Epithelial cell of proximal tubule (primary cell): ENCODE measurements around the gene TERC. TPM values are rescaled to one million over a fixed set of nuclear protein-coding genes. Genes with fewer than 3 reads are reported as not detected.
"Not testable (repeated sequence)": the region's sequence is repeated elsewhere in the genome, so short reads cannot be mapped to it uniquely, and the experiment has no call there.

Experiments
- DNase-seq: peaks from one replicate; pipeline ENCODE4 v3.0.0-alpha.2; 2011; ENCODE audit warnings: low read depth
- H3K4me3 ChIP-seq: 2 replicates; pipeline ENCODE4 v1.5.1; 2011; ENCODE audit warnings: low read depth, mild to moderate bottlenecking, low read length
- CTCF ChIP-seq: conservative IDR thresholded peaks from 2 replicates; pipeline ENCODE4 v1.5.1; 2012; ENCODE audit warnings: low read depth, mild to moderate bottlenecking, low read length
- total RNA-seq: library from RNA; depleted of rRNA; stranded (reverse); fragments of >200 nt; gene quantifications from 2 replicates; pipeline ENCODE4 v1.2.3, GENCODE V29; 2015

The TERC gene
- total RNA-seq, 1 donor from 2014 or later = 307 TPM

- H3K4me3 ChIP-seq = no peak overlapping the region
- TF ChIP-seq CTCF = no peak
- no peak for DNase-seq
These were observed 10.1 kb downstream of the TERC start for GRCh38 chr3:169754711-169755110.

- no peak overlapping the region for H3K4me3 ChIP-seq
- no peak for DNase-seq
- no peak for TF ChIP-seq CTCF
These were observed 13.0 kb downstream of the TERC start for GRCh38 chr3:169751875-169752274.

GRCh38 chr3:169750665-169751064 is 14.2 kb downstream of the TERC start:
- H3K4me3 ChIP-seq = no peak overlapping the region
- DNase-seq = no peak
- TF ChIP-seq CTCF = no peak

GRCh38 chr3:169748670-169749069 is 16.2 kb downstream of the TERC start:
- DNase-seq = no peak
- TF ChIP-seq CTCF = no peak
- H3K4me3 ChIP-seq = no peak overlapping the region

- H3K4me3 ChIP-seq = no peak overlapping the region
- DNase-seq = no peak
- TF ChIP-seq CTCF = no peak
These were observed 17.9 kb downstream of the TERC start for GRCh38 chr3:169746924-169747323.

GRCh38 chr3:169744366-169745054 is 20.4 kb downstream of the TERC start:
- TF ChIP-seq CTCF = peak; percentile 57
- H3K4me3 ChIP-seq = no peak overlapping the region
- no peak for DNase-seq

- DNase-seq = no peak
- no peak overlapping the region for H3K4me3 ChIP-seq
- TF ChIP-seq CTCF = no peak
These were observed 25.8 kb downstream of the TERC start for GRCh38 chr3:169739067-169739466.

- not testable (repeated sequence) for DNase-seq, H3K4me3 ChIP-seq
These were observed 33.0 kb downstream of the TERC start for GRCh38 chr3:169731857-169732256.
